SH-SY5Y (cell line): Measurements from ENCODE around the gene NTM.

ENCODE experiments used
- GATA2 ChIP-seq: IDR thresholded peaks from 2 replicates; pipeline ENCODE4 v1.6.1; 2011; ENCODE audit warnings: mild to moderate bottlenecking, low read depth, low read length
- GATA3 ChIP-seq: IDR thresholded peaks from 2 replicates; pipeline ENCODE4 v1.6.1; 2011; ENCODE audit warnings: low read depth, mild to moderate bottlenecking, low read length, moderate library complexity

GRCh38 chr11:131385763-131386390 is 15.5 kb downstream of the NTM start:
- no peak for TF ChIP-seq GATA2
- TF ChIP-seq GATA3, result no peak
